Right atrium auricular region (tissue), 2 donors: ENCODE data around the gene PDIA6. TPM values are rescaled to one million over a fixed set of nuclear protein-coding genes. Genes with fewer than 3 reads are reported as not detected.
A peak's percentile ranks its signal among the peaks of the same experiment; 100 is the strongest.

Experiments
- DNase-seq: peaks from one replicate; pipeline ENCODE4 v3.0.0-alpha.2; 2019; ENCODE audit warnings: low spot score
- H3K27ac ChIP-seq, 2 donors: fragments of 200-600 bp; sonication (generic); 1 replicate in 1 of 2; 2 replicates in 1 of 2; pipeline ENCODE4 v1.5.1; 2016 to 2019
- H3K27me3 ChIP-seq, 2 donors: fragments of 200-600 bp; sonication (generic); one replicate each; pipeline versions ENCODE4 v1.5.1 to v1.6.0; 2017 to 2019
- H3K36me3 ChIP-seq: fragments of 200-600 bp; sonication (generic); one replicate; pipeline ENCODE4 v1.5.1; 2016
- H3K4me1 ChIP-seq, 2 donors: fragments of 200-600 bp; sonication (generic); one replicate each; pipeline versions ENCODE4 v1.5.1 to v1.6.0; 2017 to 2019
- H3K4me3 ChIP-seq, 2 donors: fragments of 200-600 bp; sonication (generic); 1 replicate in 1 of 2; 2 replicates in 1 of 2; pipeline ENCODE4 v1.5.1; 2017 to 2019; ENCODE audit warnings: mild to moderate bottlenecking in 1 of 2, moderate library complexity in 1 of 2
- H3K9me3 ChIP-seq, 2 donors: fragments of 200-600 bp; sonication (generic); one replicate each; pipeline ENCODE4 v1.5.1; 2019
- total RNA-seq, 2 donors: library from RNA; depleted of rRNA; stranded (reverse); fragments of >200 nt; gene quantifications; one replicate each; pipeline ENCODE4 v1.1.0, GENCODE V29; 2016
- TF ChIP-seq, protein P1 (sequence below), 2 donors: fragments of 200-600 bp; sonication (generic); IDR thresholded peaks; one replicate each; pipeline ENCODE4 v1.5.1; 2019; ENCODE audit warnings: antibody characterized with exemption in 2 of 2

Gene PDIA6
- total RNA-seq, 2 donors from 2014 or later: 89.0 to 94.4 TPM

DNA sequence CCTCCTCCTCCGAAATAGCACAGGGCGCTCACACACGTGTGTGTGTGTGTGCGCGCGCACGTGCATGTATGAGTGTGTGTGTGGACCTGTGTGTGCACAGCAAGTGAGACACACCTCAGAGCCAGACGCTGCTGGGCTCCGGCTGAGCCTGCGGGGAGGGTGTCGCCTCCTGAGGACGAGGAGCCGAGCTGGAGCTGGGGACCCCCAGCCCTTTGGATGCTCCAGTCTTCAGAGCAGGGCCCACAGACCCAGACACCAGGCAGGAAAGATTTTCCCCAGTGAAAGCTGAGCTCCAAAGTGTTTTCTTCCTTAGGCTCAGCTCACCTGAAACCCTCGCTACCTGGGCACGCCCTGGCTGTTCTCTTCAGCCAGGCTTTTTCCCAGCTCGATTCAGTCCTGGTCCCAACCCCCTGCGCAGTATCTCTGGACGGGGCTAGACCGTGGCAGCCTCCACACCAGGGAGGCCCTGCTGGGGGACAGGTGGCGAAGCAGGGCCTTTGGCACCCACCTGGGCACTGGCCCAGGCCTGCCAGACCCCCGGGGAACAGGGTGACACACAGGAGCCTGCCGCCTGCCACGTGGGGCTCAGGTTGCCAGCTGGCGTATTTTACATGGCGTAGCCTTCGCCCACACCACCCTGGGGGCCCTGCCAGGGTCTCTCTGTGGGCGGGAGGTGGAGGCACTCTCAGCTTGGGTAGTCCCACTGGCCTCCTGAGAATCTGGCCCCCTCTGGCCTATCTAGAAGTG lies 36.2 kb downstream of the PDIA6 start:
- Histone ChIP-seq H3K27ac (no peak overlapping the region), H3K4me1 (peaks cover 0 to 17% of the 10 kb centered on the region in 2 donors), H3K9me3 (no peaks in the 10 kb centered on the region), H3K27me3 (no peaks in the 10 kb centered on the region), H3K4me3 (no peak overlapping the region), H3K36me3 (peaks cover 27% of the 10 kb centered on the region)
- TF ChIP-seq, protein P1, sequence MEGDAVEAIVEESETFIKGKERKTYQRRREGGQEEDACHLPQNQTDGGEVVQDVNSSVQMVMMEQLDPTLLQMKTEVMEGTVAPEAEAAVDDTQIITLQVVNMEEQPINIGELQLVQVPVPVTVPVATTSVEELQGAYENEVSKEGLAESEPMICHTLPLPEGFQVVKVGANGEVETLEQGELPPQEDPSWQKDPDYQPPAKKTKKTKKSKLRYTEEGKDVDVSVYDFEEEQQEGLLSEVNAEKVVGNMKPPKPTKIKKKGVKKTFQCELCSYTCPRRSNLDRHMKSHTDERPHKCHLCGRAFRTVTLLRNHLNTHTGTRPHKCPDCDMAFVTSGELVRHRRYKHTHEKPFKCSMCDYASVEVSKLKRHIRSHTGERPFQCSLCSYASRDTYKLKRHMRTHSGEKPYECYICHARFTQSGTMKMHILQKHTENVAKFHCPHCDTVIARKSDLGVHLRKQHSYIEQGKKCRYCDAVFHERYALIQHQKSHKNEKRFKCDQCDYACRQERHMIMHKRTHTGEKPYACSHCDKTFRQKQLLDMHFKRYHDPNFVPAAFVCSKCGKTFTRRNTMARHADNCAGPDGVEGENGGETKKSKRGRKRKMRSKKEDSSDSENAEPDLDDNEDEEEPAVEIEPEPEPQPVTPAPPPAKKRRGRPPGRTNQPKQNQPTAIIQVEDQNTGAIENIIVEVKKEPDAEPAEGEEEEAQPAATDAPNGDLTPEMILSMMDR (IDR thresholded peaks at IDR 0.05): no peak
- DNase-seq: no peak

DNA sequence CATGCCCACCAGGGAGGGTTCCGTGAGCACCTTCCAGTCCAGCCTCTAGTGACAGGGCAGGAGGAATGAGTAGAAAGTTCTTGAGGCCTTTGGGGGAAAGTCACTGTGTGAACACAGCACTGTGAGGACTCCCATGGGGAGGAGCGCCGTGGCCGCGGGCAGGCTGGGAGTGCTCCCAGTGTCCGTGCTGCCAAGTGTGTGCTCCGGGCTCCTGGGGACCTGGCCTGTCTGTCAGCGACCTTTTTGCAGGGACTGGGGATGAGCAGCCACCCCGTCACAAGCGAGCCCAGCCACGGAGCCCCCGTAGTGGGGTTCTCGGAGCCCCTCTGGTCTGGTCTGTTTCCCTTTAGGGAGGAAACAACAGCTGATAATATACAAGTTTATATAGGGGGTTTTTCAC lies 36.8 kb downstream of the PDIA6 start:
- Histone ChIP-seq H3K9me3 (no peaks in the 10 kb centered on the region), H3K4me3 (no peak overlapping the region), H3K27me3 (no peaks in the 10 kb centered on the region), H3K27ac (no peak overlapping the region), H3K4me1 (peaks cover 0 to 17% of the 10 kb centered on the region in 2 donors), H3K36me3 (peaks cover 21% of the 10 kb centered on the region)
- no peak for DNase-seq
- TF ChIP-seq, protein P1 (IDR thresholded peaks at IDR 0.05): no peak

DNA sequence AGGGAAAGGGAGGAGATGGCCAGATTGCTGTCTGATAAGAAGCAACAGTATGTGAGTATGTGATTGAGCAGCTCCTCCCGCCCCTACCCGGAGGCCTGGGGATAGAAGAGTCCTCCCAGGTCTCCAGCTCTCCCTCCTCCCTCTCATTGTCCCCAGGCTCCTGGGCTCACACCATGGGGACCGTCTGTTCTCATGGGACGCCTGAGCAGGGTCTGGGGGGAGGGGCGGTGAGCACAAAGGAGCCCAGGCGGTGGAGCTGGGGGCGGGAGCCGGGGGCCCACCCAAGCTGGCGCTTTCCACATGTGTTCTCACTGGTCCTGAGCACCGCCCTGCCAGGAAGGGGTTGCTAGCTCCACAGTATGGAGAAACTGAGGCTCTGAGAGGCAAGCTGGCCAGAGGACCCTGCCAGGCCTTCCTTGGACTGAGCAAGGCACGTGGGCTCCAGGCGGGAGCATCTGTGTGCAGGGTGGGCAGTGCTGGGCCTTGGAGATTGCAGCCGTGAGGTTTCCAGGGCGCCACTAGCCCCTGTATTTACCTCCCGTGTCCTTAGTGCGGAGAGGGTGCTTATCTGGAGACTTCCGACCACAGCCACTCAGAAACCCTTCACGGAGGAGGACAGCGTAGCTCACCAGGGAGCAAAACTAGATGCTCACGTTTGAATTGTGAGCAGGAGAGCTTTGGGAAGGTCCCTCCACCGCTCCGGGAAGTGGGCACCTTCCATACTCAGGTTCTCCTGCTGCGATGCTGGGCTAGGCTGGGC lies 37.4 kb downstream of the PDIA6 start:
- Histone ChIP-seq H3K4me3 (no peak overlapping the region), H3K27ac (no peak overlapping the region), H3K4me1 (peaks cover 0 to 17% of the 10 kb centered on the region in 2 donors), H3K36me3 (peaks cover 15% of the 10 kb centered on the region), H3K27me3 (no peaks in the 10 kb centered on the region), H3K9me3 (no peaks in the 10 kb centered on the region)
- no peak for DNase-seq
- TF ChIP-seq, protein P1 (IDR thresholded peaks at IDR 0.05): no peak

DNA sequence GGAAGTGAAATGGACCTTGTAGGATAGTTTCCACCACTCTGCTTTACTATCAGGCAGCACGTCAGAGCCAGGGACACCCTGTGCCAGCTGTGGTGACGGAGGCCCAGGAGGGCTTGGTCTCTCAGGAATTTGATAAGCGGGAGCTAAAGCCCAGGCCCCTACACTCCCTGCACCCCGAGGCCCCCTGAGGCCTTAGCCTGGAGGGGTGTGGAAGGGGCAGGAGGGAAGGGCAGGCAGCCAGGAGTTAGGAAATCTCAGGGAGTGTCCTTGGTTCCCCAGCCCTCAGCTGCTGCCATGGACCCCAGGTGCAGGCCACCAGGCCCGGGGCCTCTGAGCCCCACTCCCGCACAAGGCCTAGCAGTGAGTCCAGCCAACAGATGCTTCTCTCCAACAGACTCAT lies 38.2 kb downstream of the PDIA6 start:
- H3K4me3 ChIP-seq: no peak overlapping the region
- peaks cover 9% of the 10 kb centered on the region for H3K36me3 ChIP-seq
- peaks cover 0 to 17% of the 10 kb centered on the region in 2 donors for H3K4me1 ChIP-seq
- H3K27me3 ChIP-seq: no peaks in the 10 kb centered on the region
- TF ChIP-seq, protein P1 (IDR thresholded peaks at IDR 0.05): no peak
- no peak for DNase-seq
- peak overlapping the region; percentile 18 to 64 for H3K27ac ChIP-seq
- H3K9me3 ChIP-seq: no peaks in the 10 kb centered on the region

DNA sequence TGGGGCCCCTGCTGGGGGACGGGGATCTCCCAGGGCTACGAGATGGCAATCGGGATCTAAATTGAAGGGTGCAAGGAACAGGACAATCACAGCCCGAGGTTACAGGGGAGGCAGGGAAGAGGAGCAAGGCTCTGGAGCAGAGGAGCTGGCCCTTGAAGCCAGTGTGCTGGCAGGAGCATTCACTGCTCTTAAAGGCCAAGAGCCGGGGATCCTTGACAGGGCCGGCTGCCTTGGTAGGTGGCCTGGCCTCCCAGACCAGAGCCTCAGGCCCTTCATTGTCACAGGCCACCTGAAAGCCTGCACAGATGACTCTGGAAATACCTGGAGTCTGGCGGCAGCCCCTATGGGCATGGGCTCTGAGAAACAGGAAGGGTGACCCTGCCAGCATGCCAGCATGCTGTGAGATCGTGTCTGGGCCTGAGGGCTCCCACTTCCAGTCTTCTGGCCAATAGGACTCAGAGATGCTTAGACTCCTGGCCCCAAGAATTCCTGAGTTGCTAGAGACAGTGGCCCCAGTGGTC lies 38.7 kb downstream of the PDIA6 start:
- peaks cover 9% of the 10 kb centered on the region for H3K36me3 ChIP-seq
- H3K27ac ChIP-seq: peak overlapping the region; percentile 18 to 64
- peaks cover 0 to 17% of the 10 kb centered on the region in 2 donors for H3K4me1 ChIP-seq
- DNase-seq: no peak
- H3K27me3 ChIP-seq: no peaks in the 10 kb centered on the region
- H3K4me3 ChIP-seq: no peak overlapping the region
- TF ChIP-seq, protein P1 (IDR thresholded peaks at IDR 0.05): no peak
- H3K9me3 ChIP-seq: no peaks in the 10 kb centered on the region
